Frontal cortex (tissue), 4 donors: ENCODE results near the gene GNG10. TPM values are rescaled to one million over a fixed set of nuclear protein-coding genes. Genes with fewer than 3 reads are reported as not detected.
"Not testable (repeated sequence)": the region's sequence is repeated elsewhere in the genome, so short reads cannot be mapped to it uniquely, and the experiment has no call there.

Experiments
- DNase-seq, 2 donors: peaks; one replicate each; pipeline ENCODE4 v3.0.0; 2012; ENCODE audit warnings: low spot score in 2 of 2
- FAIRE-seq: peaks from 2 replicates; lab custom pipeline; 2012; peaks lifted over from hg19 to GRCh38; lab: Jason Lieb, UNC
- total RNA-seq: library from RNA; depleted of rRNA; stranded (reverse); fragments of >200 nt; gene quantifications from one replicate; pipeline ENCODE4 v1.2.3, GENCODE V29; 2014
- donor health status: control.
- donor health status: control.
- donor health status: control.

Gene GNG10
- 37.9 TPM for total RNA-seq

- no peak for FAIRE-seq
- peak; percentile 79 to 82 for DNase-seq
Measured at GRCh38 chr9:111661150-111661801, at the start of gene GNG10. GNG10 (plus strand) TSS chr9:111661605; CDS start chr9:111661635, 30 bp downstream.

GRCh38 chr9:111613436-111614040, 47.9 kb upstream of the GNG10 start:
- DNase-seq (no peak), FAIRE-seq (no peak)

GRCh38 chr9:111615928-111616327, 45.5 kb upstream of the GNG10 start:
- no peak for DNase-seq
- FAIRE-seq = no peak

- not testable (repeated sequence) for DNase-seq, FAIRE-seq
Measured at GRCh38 chr9:111617349-111617748, 44.1 kb upstream of the GNG10 start.

GRCh38 chr9:111621895-111622480, 39.4 kb upstream of the GNG10 start:
- FAIRE-seq = no peak
- peak in 1 of 2 donors; percentile 45 for DNase-seq

- DNase-seq (no peak), FAIRE-seq (no peak)
Measured at GRCh38 chr9:111622626-111623025, 38.8 kb upstream of the GNG10 start.

- no peak for FAIRE-seq
- no peak for DNase-seq
Measured at GRCh38 chr9:111627260-111627963, 34.0 kb upstream of the GNG10 start.

- FAIRE-seq = no peak
- no peak for DNase-seq
Measured at GRCh38 chr9:111628411-111628810, 33.0 kb upstream of the GNG10 start.

GRCh38 chr9:111630182-111630963, 31.0 kb upstream of the GNG10 start:
- DNase-seq = no peak
- no peak for FAIRE-seq

GRCh38 chr9:111630964-111631213, 30.5 kb upstream of the GNG10 start:
- FAIRE-seq = no peak

GRCh38 chr9:111631214-111631971, 30.0 kb upstream of the GNG10 start, which contains the start of gene DNAJC25:
DNAJC25 (plus strand) TSS chr9:111631334; CDS start chr9:111631408, 74 bp downstream.
- DNase-seq (peak; percentile 98 to 99), FAIRE-seq (no peak)

More at GRCh38 chr9:111630964-111631213, 30.5 kb upstream of the GNG10 start:
- DNase-seq = no peak

- DNase-seq = no peak
Measured at GRCh38 chr9:111632060-111632459, 29.3 kb upstream of the GNG10 start.

GRCh38 chr9:111632695-111633388, 28.6 kb upstream of the GNG10 start:
- FAIRE-seq (no peak), DNase-seq (no peak)

More at GRCh38 chr9:111632060-111632459, 29.3 kb upstream of the GNG10 start:
- FAIRE-seq = no peak

- no peak for DNase-seq
- no peak for FAIRE-seq
Measured at GRCh38 chr9:111633389-111633736, 28.0 kb upstream of the GNG10 start.

GRCh38 chr9:111634860-111635259, 26.5 kb upstream of the GNG10 start:
- no peak for FAIRE-seq
- no peak for DNase-seq

- no peak for DNase-seq
- no peak for FAIRE-seq
Measured at GRCh38 chr9:111637421-111637950, 23.9 kb upstream of the GNG10 start.

- DNase-seq (no peak), FAIRE-seq (no peak)
Measured at GRCh38 chr9:111644195-111644772, 17.1 kb upstream of the GNG10 start.

GRCh38 chr9:111645806-111646205, 15.6 kb upstream of the GNG10 start:
- DNase-seq (no peak), FAIRE-seq (no peak)
